Peyer's patch (tissue), 4 donors: ENCODE measurements around the gene LMO4. TPM values are rescaled to one million over a fixed set of nuclear protein-coding genes. Genes with fewer than 3 reads are reported as not detected.

Experiments used
- DNase-seq, 3 donors: peaks; one replicate each; pipeline ENCODE4 v3.0.0-alpha.2; 2017 to 2019
- H3K27ac ChIP-seq, 4 donors: fragments of 200-600 bp; sonication (generic); one replicate each; pipeline ENCODE4 v1.5.1; 2016 to 2019
- H3K27me3 ChIP-seq, 2 donors: fragments of 200-600 bp; sonication (generic); one replicate each; pipeline ENCODE4 v1.5.1; 2019
- H3K36me3 ChIP-seq, 3 donors: fragments of 200-600 bp; sonication (generic); one replicate each; pipeline ENCODE4 v1.5.1; 2016 to 2019
- H3K4me1 ChIP-seq, 4 donors: fragments of 200-600 bp; sonication (generic); one replicate each; pipeline ENCODE4 v1.5.1; 2016 to 2019
- H3K4me3 ChIP-seq, 4 donors: fragments of 200-600 bp; sonication (generic); 1 replicate in 3 of 4; 2 replicates in 1 of 4; pipeline ENCODE4 v1.5.1; 2016 to 2019; ENCODE audit warnings: mild to moderate bottlenecking in 1 of 4
- H3K9me3 ChIP-seq, 4 donors: fragments of 200-600 bp; sonication (generic); one replicate each; pipeline ENCODE4 v1.5.1; 2016 to 2019; ENCODE audit warnings: mild to moderate bottlenecking in 1 of 4
- POLR2A ChIP-seq, 2 donors: fragments of 450-650 bp; IDR thresholded peaks; one replicate each; pipeline ENCODE4 v1.5.1; 2017; ENCODE audit warnings: antibody characterized with exemption in 2 of 2, mild to moderate bottlenecking in 2 of 2, moderate library complexity in 2 of 2
- total RNA-seq, 4 donors: library from RNA; depleted of rRNA; stranded (reverse); fragments of >200 nt; gene quantifications; one replicate each; pipeline ENCODE4 v1.1.0, GENCODE V29; 2016
- TF ChIP-seq, protein P1 (sequence below), 6 experiments: fragments of 450-650 bp in 4 of 6; fragments of 200-600 bp in 2 of 6; sonication (generic) in 1 of 6; IDR thresholded peaks; one replicate each; pipeline ENCODE4 v1.5.1; 2017 to 2019; ENCODE audit warnings: antibody characterized with exemption in 6 of 6, mild to moderate bottlenecking in 3 of 6, moderate library complexity in 1 of 6

The LMO4 gene
- total RNA-seq, 4 donors from 2014 or later, result 39.1 to 59.9 (median 52.6) TPM

DNA sequence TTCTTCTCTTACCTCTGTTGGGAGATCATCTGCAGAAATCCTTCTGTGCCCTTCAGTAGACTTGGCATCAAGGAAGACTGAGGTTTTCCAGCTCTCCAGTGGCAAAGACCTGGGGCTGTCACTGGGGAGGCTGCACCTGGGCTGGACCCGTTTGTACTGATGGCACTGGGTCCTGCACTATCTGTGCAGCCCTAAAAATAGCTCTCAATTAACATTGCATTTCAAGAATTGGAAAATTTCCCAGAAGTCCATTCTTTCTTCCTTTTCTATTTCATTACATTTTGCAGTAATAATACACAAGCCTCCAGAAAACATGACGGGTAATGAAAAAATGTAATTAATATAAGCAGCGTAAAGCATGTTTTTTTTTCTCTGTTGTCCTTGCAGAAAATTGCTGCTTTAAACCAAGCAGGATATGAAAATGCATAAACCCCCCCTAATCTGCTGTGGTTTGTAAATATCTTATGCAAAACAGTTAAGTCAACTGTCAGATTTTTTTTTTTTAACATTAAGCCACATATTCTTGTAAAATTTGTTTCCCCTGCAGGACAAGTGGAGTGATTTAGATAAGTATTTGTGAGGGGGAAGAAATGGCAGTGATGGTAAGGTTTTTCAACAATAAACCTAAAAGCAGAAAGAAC is 64.9 kb downstream of the LMO4 start:
- Histone ChIP-seq H3K27ac (no peak overlapping the region), H3K4me1 (peaks cover 0 to 10% (median 0%) of the 10 kb centered on the region in 4 donors), H3K27me3 (no peaks in the 10 kb centered on the region), H3K9me3 (no peaks in the 10 kb centered on the region), H3K4me3 (no peak overlapping the region), H3K36me3 (no peaks in the 10 kb centered on the region)
- no peak for DNase-seq
- TF ChIP-seq, protein P1, sequence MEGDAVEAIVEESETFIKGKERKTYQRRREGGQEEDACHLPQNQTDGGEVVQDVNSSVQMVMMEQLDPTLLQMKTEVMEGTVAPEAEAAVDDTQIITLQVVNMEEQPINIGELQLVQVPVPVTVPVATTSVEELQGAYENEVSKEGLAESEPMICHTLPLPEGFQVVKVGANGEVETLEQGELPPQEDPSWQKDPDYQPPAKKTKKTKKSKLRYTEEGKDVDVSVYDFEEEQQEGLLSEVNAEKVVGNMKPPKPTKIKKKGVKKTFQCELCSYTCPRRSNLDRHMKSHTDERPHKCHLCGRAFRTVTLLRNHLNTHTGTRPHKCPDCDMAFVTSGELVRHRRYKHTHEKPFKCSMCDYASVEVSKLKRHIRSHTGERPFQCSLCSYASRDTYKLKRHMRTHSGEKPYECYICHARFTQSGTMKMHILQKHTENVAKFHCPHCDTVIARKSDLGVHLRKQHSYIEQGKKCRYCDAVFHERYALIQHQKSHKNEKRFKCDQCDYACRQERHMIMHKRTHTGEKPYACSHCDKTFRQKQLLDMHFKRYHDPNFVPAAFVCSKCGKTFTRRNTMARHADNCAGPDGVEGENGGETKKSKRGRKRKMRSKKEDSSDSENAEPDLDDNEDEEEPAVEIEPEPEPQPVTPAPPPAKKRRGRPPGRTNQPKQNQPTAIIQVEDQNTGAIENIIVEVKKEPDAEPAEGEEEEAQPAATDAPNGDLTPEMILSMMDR (IDR thresholded peaks at IDR 0.05), result no peak
- no peak for TF ChIP-seq POLR2A (IDR thresholded peaks at IDR 0.05)

DNA sequence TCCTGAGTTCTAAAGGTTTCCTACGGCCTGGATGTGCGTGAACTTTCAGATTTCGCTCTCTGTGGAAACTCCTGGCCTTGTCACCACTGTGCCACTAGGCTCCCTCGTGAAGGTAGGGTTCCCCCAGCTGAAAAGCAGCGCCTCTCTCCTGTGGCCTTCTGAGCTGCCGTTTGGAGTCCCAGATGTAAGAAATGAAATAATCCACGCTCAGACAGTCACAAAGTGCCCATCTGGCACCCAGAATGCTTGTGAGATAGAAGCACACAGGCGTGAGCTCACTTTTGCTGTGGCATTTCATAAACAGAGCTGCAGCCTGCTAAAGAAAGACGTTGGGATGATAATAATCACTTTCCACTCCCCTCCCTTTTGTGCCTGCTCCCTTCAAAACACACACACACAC is 65.8 kb downstream of the LMO4 start:
- H3K36me3 ChIP-seq, result no peaks in the 10 kb centered on the region
- H3K27me3 ChIP-seq, result no peaks in the 10 kb centered on the region
- peaks cover 0 to 13% (median 0%) of the 10 kb centered on the region in 4 donors for H3K4me1 ChIP-seq
- no peak overlapping the region for H3K4me3 ChIP-seq
- no peaks in the 10 kb centered on the region for H3K9me3 ChIP-seq
- H3K27ac ChIP-seq, result no peak overlapping the region
- no peak for TF ChIP-seq POLR2A (IDR thresholded peaks at IDR 0.05)
- TF ChIP-seq, protein P1 (IDR thresholded peaks at IDR 0.05), result no peak
- no peak for DNase-seq

DNA sequence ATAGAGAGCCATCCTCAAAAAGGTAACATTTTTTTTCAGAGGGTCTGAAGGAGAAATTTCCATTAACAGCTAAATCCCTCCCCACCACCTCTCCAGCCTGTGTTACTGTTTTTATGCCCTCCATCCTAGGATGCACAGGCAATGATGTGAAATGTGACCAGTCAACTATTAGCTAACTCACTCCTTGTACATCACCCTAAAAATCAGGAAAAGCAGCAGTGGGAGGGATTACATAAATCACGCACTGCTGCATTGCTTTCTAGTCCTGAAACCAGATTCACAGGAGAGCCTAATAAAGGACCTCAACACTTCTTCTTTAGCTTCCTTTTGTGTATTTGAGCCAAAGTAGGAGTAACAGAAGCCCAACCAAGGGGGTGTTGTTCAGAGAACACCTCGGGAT is 66.3 kb downstream of the LMO4 start:
- no peaks in the 10 kb centered on the region for H3K9me3 ChIP-seq
- no peak overlapping the region for H3K4me3 ChIP-seq
- H3K36me3 ChIP-seq, result no peaks in the 10 kb centered on the region
- no peak overlapping the region for H3K27ac ChIP-seq
- peaks cover 0 to 17% (median 0%) of the 10 kb centered on the region in 4 donors for H3K4me1 ChIP-seq
- H3K27me3 ChIP-seq, result no peaks in the 10 kb centered on the region
- TF ChIP-seq, protein P1 (IDR thresholded peaks at IDR 0.05), result no peak
- no peak for TF ChIP-seq POLR2A (IDR thresholded peaks at IDR 0.05)
- DNase-seq, result no peak
